RKO (cell line): ENCODE data around the gene NCEH1.

Experiments
- DNase-seq: peaks from one replicate; pipeline ENCODE4 v3.0.0-alpha.2; 2016; ENCODE audit warnings: low spot score

NCEH1 gene

GRCh38 chr3:172646439-172647015, 64.3 kb downstream of the NCEH1 start:
- DNase-seq, result no peak

GRCh38 chr3:172644258-172644657, 66.6 kb downstream of the NCEH1 start:
- no peak for DNase-seq

- DNase-seq, result no peak
Measured at GRCh38 chr3:172643506-172644179, 67.2 kb downstream of the NCEH1 start.

GRCh38 chr3:172641291-172641690, 69.6 kb downstream of the NCEH1 start:
- DNase-seq, result no peak

- DNase-seq, result no peak
Measured at GRCh38 chr3:172640751-172641150, 70.1 kb downstream of the NCEH1 start.

GRCh38 chr3:172635588-172635987, 75.3 kb downstream of the NCEH1 start:
- DNase-seq, result peak; percentile 57

GRCh38 chr3:172634948-172635347, 75.9 kb downstream of the NCEH1 start:
- no peak for DNase-seq

- DNase-seq, result no peak
Measured at GRCh38 chr3:172630316-172630715, 80.6 kb downstream of the NCEH1 start.

GRCh38 chr3:172629470-172629869, 81.4 kb downstream of the NCEH1 start:
- no peak for DNase-seq

- no peak for DNase-seq
Measured at GRCh38 chr3:172627057-172627809, 83.6 kb downstream of the NCEH1 start.

GRCh38 chr3:172626021-172626640, 84.7 kb downstream of the NCEH1 start:
- peak; percentile 37 for DNase-seq

- DNase-seq, result no peak
Measured at GRCh38 chr3:172625404-172625803, 85.5 kb downstream of the NCEH1 start.

GRCh38 chr3:172624999-172625398, 85.9 kb downstream of the NCEH1 start:
- no peak for DNase-seq

GRCh38 chr3:172622916-172623700, 87.8 kb downstream of the NCEH1 start:
- DNase-seq, result peak; percentile 38

GRCh38 chr3:172622156-172622555, 88.7 kb downstream of the NCEH1 start:
- DNase-seq, result no peak

GRCh38 chr3:172617976-172618375, 92.9 kb downstream of the NCEH1 start:
- DNase-seq, result no peak

GRCh38 chr3:172617013-172617706, 93.7 kb downstream of the NCEH1 start:
- no peak for DNase-seq

GRCh38 chr3:172616031-172616461, 94.8 kb downstream of the NCEH1 start:
- no peak for DNase-seq

- DNase-seq, result no peak
Measured at GRCh38 chr3:172615296-172615695, 95.6 kb downstream of the NCEH1 start.

GRCh38 chr3:172614340-172615274, 96.3 kb downstream of the NCEH1 start:
- DNase-seq, result no peak
